Measurements from ENCODE around the gene TMEM44.

The TMEM44 gene

GRCh38 chr3:194664857-194665256, 31.6 kb upstream of the TMEM44 start:
- TF ChIP-seq CTCF (IDR thresholded peaks at IDR 0.05; ENCODE audit: low read depth, low read length), result peak; percentile 4
- peak; percentile 68 to 84 for DNase-seq (ENCODE audit: low read depth in 2 of 2)
- no peak overlapping the region for H3K4me3 ChIP-seq (replicated peaks in 1 of 2; ENCODE audit: low read depth in 2 of 2, low read length in 2 of 2)

- no peak for DNase-seq (ENCODE audit: low read depth in 2 of 2)
Measured at GRCh38 chr3:194661946-194662345, 28.7 kb upstream of the TMEM44 start.

GRCh38 chr3:194661374-194661773, 28.2 kb upstream of the TMEM44 start:
- no peak overlapping the region for H3K4me3 ChIP-seq (replicated peaks in 1 of 2; ENCODE audit: low read depth in 2 of 2, low read length in 2 of 2)
- TF ChIP-seq CTCF (IDR thresholded peaks at IDR 0.05; ENCODE audit: low read depth, low read length), result no peak
- DNase-seq (ENCODE audit: low read depth in 2 of 2), result peak in 1 of 2 donors; percentile 50

More at GRCh38 chr3:194661946-194662345, 28.7 kb upstream of the TMEM44 start:
- H3K4me3 ChIP-seq (replicated peaks in 1 of 2; ENCODE audit: low read depth in 2 of 2, low read length in 2 of 2), result no peak overlapping the region
- no peak for TF ChIP-seq CTCF (IDR thresholded peaks at IDR 0.05; ENCODE audit: low read depth, low read length)

GRCh38 chr3:194659778-194660177, 26.6 kb upstream of the TMEM44 start:
- DNase-seq (ENCODE audit: low read depth in 2 of 2), result no peak
- H3K4me3 ChIP-seq (replicated peaks in 1 of 2; ENCODE audit: low read depth in 2 of 2, low read length in 2 of 2), result no peak overlapping the region
- no peak for TF ChIP-seq CTCF (IDR thresholded peaks at IDR 0.05; ENCODE audit: low read depth, low read length)

- TF ChIP-seq CTCF (IDR thresholded peaks at IDR 0.05; ENCODE audit: low read depth, low read length), result no peak
- H3K4me3 ChIP-seq (replicated peaks in 1 of 2; ENCODE audit: low read depth in 2 of 2, low read length in 2 of 2), result no peak overlapping the region
Measured at GRCh38 chr3:194658477-194659242, 25.4 kb upstream of the TMEM44 start.

GRCh38 chr3:194657439-194657838, 24.2 kb upstream of the TMEM44 start:
- no peak overlapping the region for H3K4me3 ChIP-seq (replicated peaks in 1 of 2; ENCODE audit: low read depth in 2 of 2, low read length in 2 of 2)
- DNase-seq (ENCODE audit: low read depth in 2 of 2), result no peak
- TF ChIP-seq CTCF (IDR thresholded peaks at IDR 0.05; ENCODE audit: low read depth, low read length), result no peak

More at GRCh38 chr3:194658477-194659242, 25.4 kb upstream of the TMEM44 start:
- no peak for DNase-seq (ENCODE audit: low read depth in 2 of 2)

Data from cardiac fibroblast (primary cell).